Measurements from ENCODE around the gene NCCRP1. TPM values are rescaled to one million over a fixed set of nuclear protein-coding genes. Genes with fewer than 3 reads are reported as not detected.

The NCCRP1 gene
- total and polyA plus RNA-seq, 10 of the 15 experiments (the other 5 are each of a cell fraction or from before 2014, with no cell fraction given) = not detected

GRCh38 chr19:39196320-39196719 lies 444 bp upstream of the NCCRP1 start:
- in situ Hi-C loops (cut with MboI) = no loop called here
- TF ChIP-seq, protein P1, sequence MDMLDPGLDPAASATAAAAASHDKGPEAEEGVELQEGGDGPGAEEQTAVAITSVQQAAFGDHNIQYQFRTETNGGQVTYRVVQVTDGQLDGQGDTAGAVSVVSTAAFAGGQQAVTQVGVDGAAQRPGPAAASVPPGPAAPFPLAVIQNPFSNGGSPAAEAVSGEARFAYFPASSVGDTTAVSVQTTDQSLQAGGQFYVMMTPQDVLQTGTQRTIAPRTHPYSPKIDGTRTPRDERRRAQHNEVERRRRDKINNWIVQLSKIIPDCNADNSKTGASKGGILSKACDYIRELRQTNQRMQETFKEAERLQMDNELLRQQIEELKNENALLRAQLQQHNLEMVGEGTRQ (IDR thresholded peaks at IDR 0.05; ENCODE audit: borderline replicate concordance, low read depth, low read length) = no peak
- TF ChIP-seq RELA (IDR thresholded peaks at IDR 0.05; ENCODE audit: borderline replicate concordance, partially characterized antibody) = no peak
- no peak for TF ChIP-seq NR2C2 (IDR thresholded peaks at IDR 0.05; ENCODE audit: borderline replicate concordance, control insufficient read depth, insufficient read length, low read depth)
- no peak for TF ChIP-seq YY1 (IDR thresholded peaks at IDR 0.05; ENCODE audit: low read depth, low read length)
- TF ChIP-seq, protein P2, sequence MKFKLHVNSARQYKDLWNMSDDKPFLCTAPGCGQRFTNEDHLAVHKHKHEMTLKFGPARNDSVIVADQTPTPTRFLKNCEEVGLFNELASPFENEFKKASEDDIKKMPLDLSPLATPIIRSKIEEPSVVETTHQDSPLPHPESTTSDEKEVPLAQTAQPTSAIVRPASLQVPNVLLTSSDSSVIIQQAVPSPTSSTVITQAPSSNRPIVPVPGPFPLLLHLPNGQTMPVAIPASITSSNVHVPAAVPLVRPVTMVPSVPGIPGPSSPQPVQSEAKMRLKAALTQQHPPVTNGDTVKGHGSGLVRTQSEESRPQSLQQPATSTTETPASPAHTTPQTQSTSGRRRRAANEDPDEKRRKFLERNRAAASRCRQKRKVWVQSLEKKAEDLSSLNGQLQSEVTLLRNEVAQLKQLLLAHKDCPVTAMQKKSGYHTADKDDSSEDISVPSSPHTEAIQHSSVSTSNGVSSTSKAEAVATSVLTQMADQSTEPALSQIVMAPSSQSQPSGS (IDR thresholded peaks at IDR 0.05; ENCODE audit: low read length) = no peak
- TF ChIP-seq MXI1 (IDR thresholded peaks at IDR 0.05; ENCODE audit: low read depth, low read length) = no peak
- no peak for TF ChIP-seq SMAD5 (IDR thresholded peaks at IDR 0.05; ENCODE audit: low read depth)
- TF ChIP-seq SUPT20H (IDR thresholded peaks at IDR 0.05; ENCODE audit: borderline replicate concordance, control insufficient read depth, low read depth, low read length) = no peak
- TF ChIP-seq USF1 (IDR thresholded peaks at IDR 0.05; ENCODE audit: borderline replicate concordance, extremely low read length, insufficient read depth, low read depth, low read length) = no peak
- TF ChIP-seq HDGF (IDR thresholded peaks at IDR 0.05) = no peak
- TF ChIP-seq, protein P3, sequence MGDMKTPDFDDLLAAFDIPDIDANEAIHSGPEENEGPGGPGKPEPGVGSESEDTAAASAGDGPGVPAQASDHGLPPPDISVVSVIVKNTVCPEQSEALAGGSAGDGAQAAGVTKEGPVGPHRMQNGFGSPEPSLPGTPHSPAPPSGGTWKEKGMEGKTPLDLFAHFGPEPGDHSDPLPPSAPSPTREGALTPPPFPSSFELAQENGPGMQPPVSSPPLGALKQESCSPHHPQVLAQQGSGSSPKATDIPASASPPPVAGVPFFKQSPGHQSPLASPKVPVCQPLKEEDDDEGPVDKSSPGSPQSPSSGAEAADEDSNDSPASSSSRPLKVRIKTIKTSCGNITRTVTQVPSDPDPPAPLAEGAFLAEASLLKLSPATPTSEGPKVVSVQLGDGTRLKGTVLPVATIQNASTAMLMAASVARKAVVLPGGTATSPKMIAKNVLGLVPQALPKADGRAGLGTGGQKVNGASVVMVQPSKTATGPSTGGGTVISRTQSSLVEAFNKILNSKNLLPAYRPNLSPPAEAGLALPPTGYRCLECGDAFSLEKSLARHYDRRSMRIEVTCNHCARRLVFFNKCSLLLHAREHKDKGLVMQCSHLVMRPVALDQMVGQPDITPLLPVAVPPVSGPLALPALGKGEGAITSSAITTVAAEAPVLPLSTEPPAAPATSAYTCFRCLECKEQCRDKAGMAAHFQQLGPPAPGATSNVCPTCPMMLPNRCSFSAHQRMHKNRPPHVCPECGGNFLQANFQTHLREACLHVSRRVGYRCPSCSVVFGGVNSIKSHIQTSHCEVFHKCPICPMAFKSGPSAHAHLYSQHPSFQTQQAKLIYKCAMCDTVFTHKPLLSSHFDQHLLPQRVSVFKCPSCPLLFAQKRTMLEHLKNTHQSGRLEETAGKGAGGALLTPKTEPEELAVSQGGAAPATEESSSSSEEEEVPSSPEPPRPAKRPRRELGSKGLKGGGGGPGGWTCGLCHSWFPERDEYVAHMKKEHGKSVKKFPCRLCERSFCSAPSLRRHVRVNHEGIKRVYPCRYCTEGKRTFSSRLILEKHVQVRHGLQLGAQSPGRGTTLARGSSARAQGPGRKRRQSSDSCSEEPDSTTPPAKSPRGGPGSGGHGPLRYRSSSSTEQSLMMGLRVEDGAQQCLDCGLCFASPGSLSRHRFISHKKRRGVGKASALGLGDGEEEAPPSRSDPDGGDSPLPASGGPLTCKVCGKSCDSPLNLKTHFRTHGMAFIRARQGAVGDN (IDR thresholded peaks at IDR 0.05) = no peak
- no peak for TF ChIP-seq IKZF1 (conservative IDR thresholded peaks at IDR 0.05)
- TF ChIP-seq NFXL1 (IDR thresholded peaks at IDR 0.05; ENCODE audit: borderline replicate concordance) = no peak
- TF ChIP-seq BMI1 (IDR thresholded peaks at IDR 0.05; ENCODE audit: borderline replicate concordance) = no peak
- TF ChIP-seq HDAC6 (IDR thresholded peaks at IDR 0.05; ENCODE audit: unreplicated experiment) = no peak
- no peak for TF ChIP-seq JUNB (IDR thresholded peaks at IDR 0.05)
- RAD21 ChIA-PET (ENCODE audit: unreplicated experiment) = no interaction called here
- H3K4me1 ChIP-seq (ENCODE audit: control insufficient read depth, insufficient read depth, low read length) = no peaks in the 10 kb centered on the region
- H2AFZ ChIP-seq (ENCODE audit: control insufficient read depth, low read depth, low read length) = no peak overlapping the region
- DNase-seq (ENCODE audit: low read depth, low spot score) (no peak), ATAC-seq (no peak), FAIRE-seq (no peak)
- H3K27ac ChIP-seq (ENCODE audit: control insufficient read depth, insufficient read depth) = no peak overlapping the region
- BruUV-seq (replicated peaks) = no TSS peak
- no peaks in the 10 kb centered on the region for H3K9me3 ChIP-seq (replicated peaks; ENCODE audit: control insufficient read depth, insufficient read depth, low read length)
- peaks cover 3 to 5% of the 10 kb centered on the region in 2 experiments; a peak in 2 of 4 replicates for H3K27me3 ChIP-seq (replicated peaks in 1 of 2; ENCODE audit: control insufficient read depth in 2 of 2, insufficient read depth in 2 of 2, low read length in 1 of 2)
- SMC1A ChIA-PET (ENCODE audit: uncharacterized antibody, unreplicated experiment) = no interaction called here
- no peak overlapping the region for H3K4me2 ChIP-seq (ENCODE audit: control insufficient read depth, insufficient read depth)
- no peaks in the 10 kb centered on the region for H3K36me3 ChIP-seq (ENCODE audit: control insufficient read depth in 2 of 2, insufficient read depth in 2 of 2, low read length in 1 of 2)
- H3K79me2 ChIP-seq (ENCODE audit: control insufficient read depth, insufficient read depth, low read length) = no peaks in the 10 kb centered on the region
- intact Hi-C loops (cut with micrococcal nuclease; ENCODE audit: unreplicated experiment) = no loop called here
- H4K20me1 ChIP-seq (ENCODE audit: control insufficient read depth, insufficient read depth) = no peaks in the 10 kb centered on the region
- 20% methylated on average over 6 of the region's 7 CpGs for WGBS (ENCODE audit: insufficient coverage, insufficient replicate concordance, low lambda C conversion rate, missing lambda C conversion rate)
- H3K4me3 ChIP-seq = no peak overlapping the region
- POLR2A ChIA-PET = interaction anchor here (0.5 kb wide), 1 partner anchor 78 kb away, joined by 4 read pairs; no protein-coding TSS in a partner anchor
- no peak overlapping the region for H3K9ac ChIP-seq (ENCODE audit: control insufficient read depth, insufficient read depth, low read length)
- CTCF ChIA-PET = no interaction called here

All from GM12878 (cell line).